ENCODE results near the gene FMN1.

DNA sequence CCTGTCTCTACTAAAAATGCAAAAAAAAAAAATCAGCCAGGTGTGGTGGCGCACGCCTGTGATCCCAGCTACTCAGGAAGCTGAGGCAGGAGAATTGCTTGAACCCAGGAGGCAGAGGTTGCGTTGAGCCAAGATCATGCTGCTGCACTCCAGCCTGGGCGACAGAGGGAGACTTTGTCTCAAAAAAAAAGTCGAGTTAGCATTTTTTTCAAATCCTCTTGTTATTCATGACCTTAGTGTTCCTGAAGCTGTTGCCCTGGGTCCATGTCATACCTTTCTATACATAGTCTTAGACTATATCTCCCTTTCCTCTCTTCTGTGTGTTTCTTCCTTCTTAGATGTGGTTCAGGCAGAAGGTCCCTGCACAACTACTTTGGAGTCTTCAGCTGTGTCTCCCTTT, 6.4 kb downstream of the FMN1 start:
- TF ChIP-seq, protein P1, sequence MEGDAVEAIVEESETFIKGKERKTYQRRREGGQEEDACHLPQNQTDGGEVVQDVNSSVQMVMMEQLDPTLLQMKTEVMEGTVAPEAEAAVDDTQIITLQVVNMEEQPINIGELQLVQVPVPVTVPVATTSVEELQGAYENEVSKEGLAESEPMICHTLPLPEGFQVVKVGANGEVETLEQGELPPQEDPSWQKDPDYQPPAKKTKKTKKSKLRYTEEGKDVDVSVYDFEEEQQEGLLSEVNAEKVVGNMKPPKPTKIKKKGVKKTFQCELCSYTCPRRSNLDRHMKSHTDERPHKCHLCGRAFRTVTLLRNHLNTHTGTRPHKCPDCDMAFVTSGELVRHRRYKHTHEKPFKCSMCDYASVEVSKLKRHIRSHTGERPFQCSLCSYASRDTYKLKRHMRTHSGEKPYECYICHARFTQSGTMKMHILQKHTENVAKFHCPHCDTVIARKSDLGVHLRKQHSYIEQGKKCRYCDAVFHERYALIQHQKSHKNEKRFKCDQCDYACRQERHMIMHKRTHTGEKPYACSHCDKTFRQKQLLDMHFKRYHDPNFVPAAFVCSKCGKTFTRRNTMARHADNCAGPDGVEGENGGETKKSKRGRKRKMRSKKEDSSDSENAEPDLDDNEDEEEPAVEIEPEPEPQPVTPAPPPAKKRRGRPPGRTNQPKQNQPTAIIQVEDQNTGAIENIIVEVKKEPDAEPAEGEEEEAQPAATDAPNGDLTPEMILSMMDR (IDR thresholded peaks at IDR 0.05): no peak
- TF ChIP-seq POLR2A (IDR thresholded peaks at IDR 0.05): no peak

Measured in body of pancreas (tissue), 4 donors.